ACHN (cell line): ENCODE data around the gene DYTN.

Source experiments
- DNase-seq: peaks from one replicate; pipeline ENCODE4 v3.0.0-alpha.2; 2015
- in situ Hi-C: cut with HindIII; loops from 2 replicates; pipeline ENCODE4 v1.10.0; 2017; ENCODE audit warnings: low sequenced_read_pairs, low pct_ligation_motif_present, low pct_unique_long_range_greater_than_20kb

The DYTN gene

GRCh38 chr2:206707164-206707701, 11.0 kb downstream of the DYTN start:
- in situ Hi-C loops, result no loop called here

GRCh38 chr2:206701952-206702605, 16.1 kb downstream of the DYTN start:
- in situ Hi-C loops, result no loop called here
- DNase-seq, result no peak

More at GRCh38 chr2:206707164-206707701, 11.0 kb downstream of the DYTN start:
- DNase-seq, result no peak

GRCh38 chr2:206700156-206700555, 18.0 kb downstream of the DYTN start:
- in situ Hi-C loops, result no loop called here
- no peak for DNase-seq

- in situ Hi-C loops, result no loop called here
- DNase-seq, result no peak
These were observed 19.4 kb downstream of the DYTN start for GRCh38 chr2:206698811-206699210.

- no peak for DNase-seq
- in situ Hi-C loops, result no loop called here
These were observed 21.3 kb downstream of the DYTN start for GRCh38 chr2:206696910-206697309.

- DNase-seq, result peak; percentile 71
- in situ Hi-C loops, result no loop called here
These were observed 24.6 kb downstream of the DYTN start for GRCh38 chr2:206693399-206694137.

- in situ Hi-C loops, result no loop called here
- DNase-seq, result no peak
These were observed 25.2 kb downstream of the DYTN start for GRCh38 chr2:206692971-206693370.

GRCh38 chr2:206688990-206689389, 29.2 kb downstream of the DYTN start:
- in situ Hi-C loops, result no loop called here
- DNase-seq, result no peak

GRCh38 chr2:206688453-206688852, 29.7 kb downstream of the DYTN start:
- in situ Hi-C loops, result no loop called here
- no peak for DNase-seq

GRCh38 chr2:206683546-206683945, 34.6 kb downstream of the DYTN start:
- in situ Hi-C loops, result no loop called here

GRCh38 chr2:206670531-206671319, 47.5 kb downstream of the DYTN start:
- DNase-seq, result no peak
- in situ Hi-C loops, result no loop called here

More at GRCh38 chr2:206683546-206683945, 34.6 kb downstream of the DYTN start:
- no peak for DNase-seq

GRCh38 chr2:206665251-206665650, 52.9 kb downstream of the DYTN start:
- no peak for DNase-seq
- in situ Hi-C loops, result no loop called here

- DNase-seq, result no peak
- in situ Hi-C loops, result no loop called here
These were observed 61.1 kb downstream of the DYTN start for GRCh38 chr2:206657087-206657486.

- DNase-seq, result no peak
- in situ Hi-C loops, result no loop called here
These were observed 70.2 kb downstream of the DYTN start for GRCh38 chr2:206647985-206648384.

- DNase-seq, result peak; percentile 56
- in situ Hi-C loops, result no loop called here
These were observed 75.8 kb downstream of the DYTN start, which contains the start of gene FAM237A for GRCh38 chr2:206642075-206643025. FAM237A (plus strand) TSS chr2:206642487; CDS start chr2:206644237, 1,750 bp downstream.

GRCh38 chr2:206641226-206641625, 77.0 kb downstream of the DYTN start:
- in situ Hi-C loops, result no loop called here
- no peak for DNase-seq

GRCh38 chr2:206639636-206640035, 78.6 kb downstream of the DYTN start:
- in situ Hi-C loops, result no loop called here
- no peak for DNase-seq

GRCh38 chr2:206635015-206635414, 83.2 kb downstream of the DYTN start:
- no peak for DNase-seq
- in situ Hi-C loops, result no loop called here
